ENCODE data around the gene TLE4. TPM values are rescaled to one million over a fixed set of nuclear protein-coding genes. Genes with fewer than 3 reads are reported as not detected.

The TLE4 gene
- total and polyA plus RNA-seq, 2 of the 4 experiments (the other 2 are of a cell fraction), result 68.0 to 78.1 TPM

DNA sequence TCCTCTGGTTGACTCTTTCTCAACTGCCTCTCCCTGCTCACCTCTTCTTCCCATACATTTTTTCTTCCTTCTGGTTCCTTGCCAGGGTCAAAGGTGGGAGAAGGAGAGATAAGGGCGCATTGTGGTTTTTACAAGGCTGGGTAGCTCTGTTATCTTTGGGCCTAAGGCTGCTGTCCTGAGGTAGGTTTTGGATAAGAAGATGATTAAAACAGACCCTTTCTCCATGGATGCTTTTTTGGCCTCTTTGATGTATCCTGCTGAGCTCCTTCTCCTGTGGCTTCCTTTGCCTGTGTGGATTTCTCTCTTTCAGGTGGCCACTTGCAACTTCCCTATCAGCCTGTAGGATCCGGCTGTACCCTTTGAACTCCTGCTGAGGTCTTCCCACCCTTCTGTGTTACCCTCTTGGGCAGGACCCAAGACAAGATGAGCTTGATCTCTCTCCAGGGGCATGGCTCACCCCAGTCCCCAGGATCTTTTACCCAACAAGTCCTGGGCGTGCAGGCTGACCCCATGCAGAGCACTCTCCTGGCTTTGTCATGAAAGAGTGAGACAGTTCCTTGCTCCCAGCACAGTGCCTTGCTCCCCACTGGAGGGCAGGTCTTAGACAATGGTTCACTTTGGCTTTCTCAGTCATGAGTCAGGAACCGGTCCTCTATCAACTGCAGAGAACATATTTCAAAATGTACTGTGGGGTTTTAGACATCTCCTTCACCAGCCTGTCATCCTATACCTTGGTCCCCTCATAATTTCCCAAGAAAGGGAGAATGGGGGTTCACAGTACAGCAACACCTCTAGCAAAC, 197.9 kb downstream of the TLE4 start:
- Histone ChIP-seq H2BK20ac (ENCODE audit: low read depth, low read length) (no peak overlapping the region), H3K18ac (ENCODE audit: low read depth, low read length) (no peak overlapping the region), H4K8ac (ENCODE audit: low read depth in 2 of 2, low read length in 2 of 2) (no peak overlapping the region), H2BK120ac (ENCODE audit: low read depth, low read length) (no peak overlapping the region), H3K4me3 (ENCODE audit: insufficient read depth, low read depth, low read length) (no peak overlapping the region), H2AFZ (replicated peaks; ENCODE audit: low read length, poor library complexity) (no peak overlapping the region), H3K23ac (ENCODE audit: low read depth, low read length) (no peak overlapping the region), H2BK15ac (ENCODE audit: low read depth, low read length) (no peak overlapping the region), H3K9me1 (ENCODE audit: insufficient read depth, low read length) (no peaks in the 10 kb centered on the region), H2AK9ac (replicated peaks; ENCODE audit: low read depth, low read length, poor library complexity) (no peak overlapping the region), H3K36me3 (ENCODE audit: control insufficient read depth, insufficient read depth, low read length) (no peaks in the 10 kb centered on the region), H3K79me1 (ENCODE audit: low read depth in 1 of 2, low read length in 2 of 2) (no peaks in the 10 kb centered on the region), H3K27ac (ENCODE audit: insufficient read depth, low read length) (no peak overlapping the region), H3K4me1 (ENCODE audit: control insufficient read depth, insufficient read depth, low read length) (peaks cover 4% of the 10 kb centered on the region), H3K56ac (ENCODE audit: extremely low read depth, insufficient read depth, low read length) (no peak overlapping the region), H3K4me2 (ENCODE audit: low read depth, low read length) (no peak overlapping the region), H2BK5ac (ENCODE audit: low read depth, low read length, poor library complexity, severe bottlenecking) (no peak overlapping the region), H3K27me3 (ENCODE audit: control insufficient read depth, insufficient read depth, low read length) (peaks cover 3% of the 10 kb centered on the region; the same call in 1 of the 2 replicates), H3K9me3 (ENCODE audit: control insufficient read depth, insufficient read depth, low read length) (no peaks in the 10 kb centered on the region), H4K5ac (ENCODE audit: low read depth, low read length) (no peak overlapping the region), H3K9ac (ENCODE audit: low read depth, low read length) (no peak overlapping the region), H4K20me1 (ENCODE audit: insufficient read depth, low read length) (no peaks in the 10 kb centered on the region), H4K91ac (ENCODE audit: insufficient read depth, low read depth, low read length) (no peak overlapping the region), H2AK5ac (ENCODE audit: low read depth, low read length) (no peak overlapping the region), H3K14ac (replicated peaks; ENCODE audit: low read depth, low read length) (no peak overlapping the region), H3K4ac (ENCODE audit: low read depth, low read length) (no peak overlapping the region)
- ATAC-seq (ENCODE audit: low read depth) (no peak), DNase-seq (peak; percentile 7)
- dilution Hi-C loops (cut with HindIII; ENCODE audit: low sequenced_read_pairs, unreplicated experiment), result no loop called here
- intact Hi-C loops (cut with micrococcal nuclease), result no loop called here
- WGBS, 2 experiments (ENCODE audit: extremely low coverage in 2 of 2, insufficient read length in 1 of 2), result 36% methylated on average over 1 of the region's 4 CpGs; no CpG with 5 or more reads in 1 of the 2 experiments
- BruUV-seq (replicated peaks), result no TSS peak
- ChIA-PET CTCF (interaction anchor here (0.6 kb wide), 1 partner anchor 1075 kb away, joined by 3 read pairs; no protein-coding TSS in a partner anchor), POLR2A (ENCODE audit: unreplicated experiment) (no interaction called here)
- in situ Hi-C loops (cut with MboI; ENCODE audit: low sequenced_read_pairs), result no loop called here
- TF ChIP-seq SMC3 (IDR thresholded peaks at IDR 0.05; ENCODE audit: low read depth, low read length), result 0 out of 2 replicates have a peak, but pooled peaks have one; percentile 4
- no peak for TF ChIP-seq POLR2A (IDR thresholded peaks at IDR 0.05; ENCODE audit: low read depth, low read length)
- no peak for TF ChIP-seq ELK1 (IDR thresholded peaks at IDR 0.05; ENCODE audit: borderline replicate concordance, low read depth, low read length)
- TF ChIP-seq USF2 (IDR thresholded peaks at IDR 0.05; ENCODE audit: low read depth, low read length), result no peak
- no peak for TF ChIP-seq RCOR1 (IDR thresholded peaks at IDR 0.05; ENCODE audit: insufficient replicate concordance, low read length)
- no peak for TF ChIP-seq CEBPB (IDR thresholded peaks at IDR 0.05; ENCODE audit: low read depth, low read length)

Data from IMR-90 (cell line).